HG03108 (cell line): ENCODE measurements around the gene GGA3.
A peak's percentile ranks its signal among the peaks of the same experiment; 100 is the strongest.
"Not testable (repeated sequence)": the region's sequence is repeated elsewhere in the genome, so short reads cannot be mapped to it uniquely, and the experiment has no call there.

ENCODE experiments used
- ATAC-seq: cut with Tn5 transposase; IDR thresholded peaks from one replicate; pipeline ENCODE4 v1.9.1; 2021; ENCODE audit warnings: moderate library complexity; ENCODE audit not compliant: unreplicated experiment

Gene GGA3

GRCh38 chr17:75225016-75225415, 36.4 kb downstream of the GGA3 start:
- no peak for ATAC-seq

GRCh38 chr17:75219815-75220214, 41.6 kb downstream of the GGA3 start:
- ATAC-seq = no peak

- no peak for ATAC-seq
Measured at GRCh38 chr17:75218131-75218530, 43.3 kb downstream of the GGA3 start.

- ATAC-seq = no peak
Measured at GRCh38 chr17:75209061-75209460, 52.3 kb downstream of the GGA3 start.

GRCh38 chr17:75208161-75208560, 53.2 kb downstream of the GGA3 start:
- no peak for ATAC-seq

- ATAC-seq = no peak
Measured at GRCh38 chr17:75207760-75208159, 53.6 kb downstream of the GGA3 start.

- ATAC-seq = not testable (repeated sequence)
Measured at GRCh38 chr17:75207050-75207407, 54.4 kb downstream of the GGA3 start.

- no peak for ATAC-seq
Measured at GRCh38 chr17:75205793-75206163, 55.6 kb downstream of the GGA3 start.

GRCh38 chr17:75205037-75205792, 56.2 kb downstream of the GGA3 start, which contains the start of gene NUP85:
Gene NUP85, plus strand, starts transcription at chr17:75205679. Its CDS starts 83 bp downstream, at chr17:75205762.
- peak; percentile 71 for ATAC-seq

GRCh38 chr17:75199886-75200618, 61.4 kb downstream of the GGA3 start:
- no peak for ATAC-seq

- no peak for ATAC-seq
Measured at GRCh38 chr17:75194879-75195278, 66.5 kb downstream of the GGA3 start.

- ATAC-seq = no peak
Measured at GRCh38 chr17:75191584-75191983, 69.8 kb downstream of the GGA3 start.

- no peak for ATAC-seq
Measured at GRCh38 chr17:75188614-75189013, 72.8 kb downstream of the GGA3 start.
